ENCODE results near the gene MTRFR.
"Not testable (repeated sequence)": the region's sequence is repeated elsewhere in the genome, so short reads cannot be mapped to it uniquely, and the experiment has no call there.

The MTRFR gene

DNA sequence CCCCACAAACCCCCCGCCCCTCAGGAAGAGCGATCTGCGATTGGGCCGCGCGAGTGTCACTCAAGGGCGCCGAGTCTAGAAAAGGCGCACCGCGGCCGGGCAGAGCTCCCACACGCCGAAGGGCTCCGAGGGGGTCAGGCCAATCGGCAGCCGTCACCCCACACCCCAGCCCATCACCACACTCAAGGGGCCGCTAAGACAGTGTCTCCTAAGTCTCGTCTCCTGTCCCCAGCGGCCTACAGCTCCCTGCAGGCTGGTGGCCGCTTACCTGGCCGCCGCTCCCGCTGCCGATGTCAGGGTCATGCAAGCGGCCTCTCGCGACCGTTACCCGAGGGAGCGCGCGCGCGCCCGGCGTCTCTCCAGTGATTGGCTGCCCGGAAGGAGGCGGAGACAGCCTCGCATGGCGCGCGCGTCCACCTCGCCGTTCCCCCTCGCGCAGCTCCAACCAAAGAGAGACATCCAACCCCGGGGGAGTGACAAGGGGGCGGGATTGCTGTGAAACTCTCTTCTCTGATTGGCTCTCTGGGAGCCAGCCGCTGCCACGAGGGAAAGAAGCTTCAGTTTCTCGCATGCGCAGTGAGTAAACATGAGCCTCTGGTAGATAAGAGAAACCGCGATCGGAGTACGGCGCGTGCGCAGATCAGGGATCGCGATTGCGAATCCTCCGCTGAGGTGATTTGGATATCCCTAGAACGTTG lies at the start of gene MTRFR, which contains the start of gene MPHOSPH9:
Gene MTRFR (plus strand): TSS at position 630 of the 698 bp plus-strand sequence. CDS start 20,239 bp downstream, outside the sequence.
Gene MPHOSPH9 (minus strand): TSS at position 335 of the 698 bp plus-strand sequence. CDS start 2,777 bp downstream, outside the sequence.
- in situ Hi-C loops (cut with HindIII; ENCODE audit: low sequenced_read_pairs), result no loop called here

DNA sequence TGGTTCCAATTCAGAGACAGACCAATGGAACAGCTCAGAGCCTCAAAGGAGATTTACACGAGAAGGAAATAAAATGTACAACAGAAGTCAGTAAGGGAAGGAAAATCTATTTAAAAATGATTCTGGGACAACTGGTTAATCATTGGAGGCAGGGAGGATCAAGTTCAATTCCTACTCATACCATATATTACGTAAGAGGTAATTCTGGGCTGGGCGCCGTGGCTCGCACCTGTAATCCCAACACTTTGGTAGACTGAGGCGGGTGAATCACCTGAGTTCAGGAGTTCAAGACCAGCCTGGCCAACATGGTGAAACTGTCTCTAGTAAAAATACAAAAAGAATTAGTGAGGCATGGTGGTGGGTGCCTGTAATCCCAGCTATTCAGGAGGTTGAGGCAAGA lies 45.6 kb upstream of the MTRFR start:
- in situ Hi-C loops (cut with HindIII; ENCODE audit: low sequenced_read_pairs), result no loop called here

DNA sequence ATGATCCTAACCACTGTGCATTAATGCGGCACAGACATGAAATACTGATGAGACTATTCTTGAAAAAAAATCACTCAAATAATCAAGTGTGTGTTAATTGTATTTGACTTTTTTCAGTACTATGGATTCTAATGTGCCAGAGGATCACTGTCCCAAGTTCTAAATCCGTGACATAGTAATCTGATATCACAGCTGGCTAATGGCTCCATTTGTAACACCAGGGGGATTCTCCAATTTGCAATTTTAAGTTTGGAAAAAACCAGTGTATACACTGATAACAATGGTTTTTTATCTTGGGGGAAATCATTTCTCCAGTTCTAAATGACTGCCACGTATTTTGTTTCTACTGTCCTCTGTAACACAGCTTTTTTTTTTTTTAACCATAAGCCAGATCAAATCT lies 33.3 kb upstream of the MTRFR start:
- in situ Hi-C loops (cut with HindIII; ENCODE audit: low sequenced_read_pairs), result no loop called here

DNA sequence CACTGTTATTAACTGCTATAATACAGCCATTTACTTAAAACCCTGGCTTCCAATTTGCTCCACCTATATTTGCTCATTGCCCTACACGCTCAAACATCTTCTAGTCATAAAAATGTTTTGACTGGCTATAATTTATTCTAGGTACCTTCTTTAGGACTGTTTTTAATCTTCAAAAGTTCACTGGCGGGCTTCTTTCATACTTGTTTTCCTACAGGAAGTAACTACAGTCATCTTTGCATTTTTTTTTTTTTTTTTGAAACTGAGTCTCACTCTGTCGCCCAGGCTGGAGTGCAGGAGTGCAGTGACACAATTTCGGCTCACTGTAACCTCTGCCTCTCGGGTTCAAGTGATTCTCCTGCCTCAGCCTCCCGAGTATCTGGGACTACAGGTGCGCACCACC lies 32.8 kb upstream of the MTRFR start:
- in situ Hi-C loops (cut with HindIII; ENCODE audit: low sequenced_read_pairs), result no loop called here

DNA sequence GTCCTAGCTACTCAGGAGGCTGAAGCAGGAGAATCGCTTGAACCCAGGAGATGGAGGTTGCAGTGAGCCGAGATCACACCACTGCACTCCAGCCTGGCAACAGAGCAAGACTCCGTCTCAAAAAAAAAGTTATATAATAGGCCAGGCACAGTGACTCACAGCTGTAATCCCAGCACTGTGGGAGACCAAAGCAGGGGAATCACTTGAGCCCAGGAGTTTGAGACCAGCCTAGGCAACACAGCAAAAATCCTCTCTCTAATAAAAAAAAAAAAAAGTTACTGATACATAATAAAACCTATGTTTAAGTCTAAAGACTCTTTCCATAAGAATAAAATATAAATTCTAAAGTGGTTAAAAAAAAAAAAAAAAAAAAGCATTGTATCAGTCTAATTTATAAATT lies 26.4 kb upstream of the MTRFR start:
- in situ Hi-C loops (cut with HindIII; ENCODE audit: low sequenced_read_pairs), result not testable (repeated sequence)

DNA sequence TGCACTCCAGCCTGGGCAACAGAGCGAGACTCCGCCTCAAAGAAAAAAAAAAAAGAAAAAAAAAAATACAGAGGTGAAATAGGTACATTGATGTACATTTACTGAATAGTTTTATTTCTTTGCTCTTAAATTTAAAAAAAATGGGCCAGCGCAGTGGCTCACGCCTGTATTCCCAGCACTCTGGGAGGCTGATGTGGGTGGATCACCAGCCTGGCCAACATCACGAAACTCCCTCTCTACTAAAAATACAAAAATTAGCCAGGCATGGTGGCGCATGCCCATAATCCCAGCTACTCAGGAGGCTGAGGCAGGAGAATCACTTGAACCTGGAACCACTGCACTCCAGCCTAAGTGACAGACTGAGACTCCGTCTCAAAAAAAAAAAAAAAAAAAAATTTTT lies 25.4 kb upstream of the MTRFR start:
- in situ Hi-C loops (cut with HindIII; ENCODE audit: low sequenced_read_pairs), result not testable (repeated sequence)

DNA sequence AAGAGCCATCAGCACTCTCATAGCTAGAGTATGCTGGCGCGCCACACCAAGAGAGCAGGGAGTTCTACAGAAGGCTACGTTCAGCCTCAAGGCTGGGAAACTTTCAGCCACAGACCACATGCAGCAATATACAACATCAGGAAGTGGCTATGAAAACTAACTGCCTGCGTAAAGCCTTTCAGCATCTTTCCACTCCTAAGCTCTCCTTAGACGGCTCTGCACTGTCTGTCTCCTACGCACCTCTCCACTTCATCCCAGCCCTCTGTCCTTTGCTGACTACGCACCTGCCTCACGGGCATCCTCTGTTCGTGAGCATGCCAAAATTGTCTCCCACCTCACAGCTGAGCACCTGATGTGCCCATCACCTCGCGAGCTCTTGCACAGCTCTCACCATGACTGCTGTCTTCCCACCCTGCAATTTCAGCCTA lies 10.0 kb upstream of the MTRFR start:
- in situ Hi-C loops (cut with HindIII; ENCODE audit: low sequenced_read_pairs), result no loop called here

DNA sequence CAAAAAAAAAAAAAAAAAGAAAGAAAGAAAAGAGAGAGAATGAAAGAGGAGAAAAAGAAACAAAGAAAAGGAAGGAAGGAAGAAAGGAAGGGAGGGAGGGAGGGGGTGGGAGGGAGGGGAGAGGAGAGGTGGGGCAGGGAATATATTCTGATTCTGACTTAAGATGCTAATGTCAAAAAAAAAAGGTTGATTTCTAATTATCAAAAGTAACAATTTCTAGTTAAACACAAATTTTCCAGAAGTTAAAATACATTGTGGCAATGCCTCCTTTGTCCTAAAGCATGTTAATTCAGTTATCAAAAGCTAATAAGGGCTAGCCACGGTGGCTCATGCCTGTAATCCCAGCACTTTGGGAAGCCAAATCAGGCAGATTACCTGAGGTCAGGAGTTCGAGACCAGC lies 7.8 kb upstream of the MTRFR start:
- in situ Hi-C loops (cut with HindIII; ENCODE audit: low sequenced_read_pairs), result no loop called here

DNA sequence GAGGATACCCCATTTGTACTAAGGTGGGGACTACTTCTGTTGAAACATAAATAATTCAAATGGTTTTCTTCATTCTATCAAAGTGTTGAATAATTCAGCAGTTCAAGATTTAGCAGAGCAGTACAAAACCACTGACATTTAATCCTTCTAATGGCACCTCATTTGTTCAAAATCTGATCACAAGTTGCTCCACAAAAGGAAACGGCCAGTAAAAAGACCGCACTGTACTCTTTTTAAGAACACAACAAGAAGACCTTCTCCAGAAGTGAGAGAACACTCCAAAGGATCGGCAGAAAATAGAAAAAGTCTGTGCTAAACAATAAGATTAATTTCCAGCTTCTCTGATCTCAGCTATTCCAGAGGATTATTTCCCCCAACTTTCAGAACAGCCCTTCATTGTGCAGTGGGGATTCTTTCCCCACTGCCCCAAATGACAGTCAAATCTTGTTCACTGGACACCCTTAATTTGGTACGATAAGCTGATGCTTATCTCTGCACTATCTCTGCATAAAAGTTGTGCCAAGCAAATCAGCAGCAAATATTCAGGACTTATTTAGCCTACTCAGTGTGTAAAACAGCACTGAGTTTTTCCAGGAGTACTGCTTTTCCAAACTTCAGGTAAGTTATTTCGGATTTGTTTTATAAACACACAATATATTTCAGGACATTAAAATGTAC lies 5.5 kb upstream of the MTRFR start:
- in situ Hi-C loops (cut with HindIII; ENCODE audit: low sequenced_read_pairs), result no loop called here

DNA sequence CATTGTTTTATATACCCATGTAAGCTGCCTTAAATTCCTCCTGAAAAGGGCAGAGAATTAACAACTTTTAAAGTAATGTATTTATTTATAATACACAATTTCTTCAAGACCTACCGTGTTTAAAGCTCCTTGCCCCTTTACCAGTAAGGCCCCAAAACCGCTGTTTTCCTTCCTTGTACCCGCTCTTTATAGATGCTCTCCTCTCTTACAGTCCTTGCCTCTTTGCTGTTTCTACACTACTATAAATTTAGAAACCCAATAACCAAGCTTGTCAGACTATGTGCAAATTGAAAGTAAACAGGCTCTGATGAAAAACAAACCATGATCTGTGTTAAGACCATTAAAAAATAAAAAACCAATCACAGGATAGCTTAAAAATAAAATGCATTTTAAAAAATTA lies 4.2 kb upstream of the MTRFR start:
- in situ Hi-C loops (cut with HindIII; ENCODE audit: low sequenced_read_pairs), result no loop called here

DNA sequence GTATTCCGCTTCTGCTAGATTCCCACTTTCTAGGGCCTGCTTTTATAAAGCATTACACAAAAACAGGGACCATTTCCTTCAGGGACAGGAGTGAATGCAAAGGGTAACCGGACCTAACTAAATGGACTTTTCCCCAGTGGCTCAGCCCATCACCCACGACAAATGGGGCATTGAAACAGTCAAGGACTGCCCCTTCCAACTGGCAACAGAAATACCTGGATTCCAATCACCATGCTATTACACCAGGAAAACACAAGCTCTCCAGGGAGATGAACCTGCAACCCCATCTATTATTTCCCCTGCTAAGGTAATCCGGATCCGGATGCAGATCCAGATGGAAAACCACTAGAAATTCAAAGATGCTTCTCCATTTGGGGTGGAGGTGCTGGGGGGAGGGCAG lies 1.3 kb upstream of the MTRFR start:
- in situ Hi-C loops (cut with HindIII; ENCODE audit: low sequenced_read_pairs), result no loop called here

DNA sequence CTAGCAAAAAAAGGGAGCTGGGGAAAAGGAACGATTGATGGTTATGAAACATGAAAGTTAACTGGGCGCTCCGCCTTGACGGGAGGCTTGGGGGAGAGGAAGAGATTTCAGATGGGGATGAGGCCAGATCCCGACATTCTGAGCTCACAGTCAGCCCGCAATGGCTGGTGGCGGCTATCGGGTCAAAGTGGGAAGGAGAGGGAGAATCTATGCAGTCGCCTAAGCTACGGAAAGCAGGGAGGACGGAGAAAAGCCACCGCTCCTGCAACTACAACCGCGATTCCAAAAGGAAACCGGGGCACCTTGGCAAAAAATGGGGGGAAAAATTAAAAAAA lies 797 bp upstream of the MTRFR start:
- in situ Hi-C loops (cut with HindIII; ENCODE audit: low sequenced_read_pairs), result no loop called here

DNA sequence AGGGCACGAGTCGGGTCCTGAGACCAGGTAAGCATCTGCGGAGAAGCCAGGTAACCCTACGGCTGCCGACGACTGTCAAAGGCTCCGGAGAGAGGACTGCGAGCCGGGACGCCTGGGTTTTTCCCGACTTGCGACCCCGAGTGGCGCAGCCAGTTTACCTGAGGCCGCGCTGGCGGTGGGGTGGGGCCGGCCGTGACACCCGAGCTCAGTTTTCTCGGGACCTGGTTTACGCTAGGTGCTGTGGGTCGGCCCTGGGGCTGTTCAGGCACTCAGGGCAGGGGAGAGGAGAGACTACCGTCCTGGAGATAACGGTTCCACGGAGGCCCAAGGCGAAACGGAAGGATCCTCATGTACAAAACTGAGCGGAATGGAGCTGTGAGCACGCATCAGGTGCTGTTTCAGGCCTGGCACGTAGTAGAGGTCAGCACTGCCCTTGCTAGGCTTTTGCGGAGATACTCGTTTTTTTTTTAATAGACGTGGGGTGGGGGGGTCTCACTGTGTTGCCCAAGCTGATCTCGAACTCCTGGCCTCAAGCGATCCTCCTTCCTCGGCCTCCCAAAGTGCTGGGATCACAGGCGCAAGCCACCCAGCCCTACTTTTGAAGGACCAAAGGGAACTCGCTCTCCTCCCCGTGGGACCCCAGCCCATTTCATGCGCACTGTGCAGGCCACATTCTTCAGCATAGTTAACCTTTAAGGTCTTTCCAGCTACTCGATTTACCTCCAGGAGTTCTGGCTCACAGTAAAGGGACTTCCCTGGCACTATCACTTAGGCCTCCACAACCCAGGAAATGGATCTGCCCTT lies 471 bp downstream of the MTRFR start:
- in situ Hi-C loops (cut with HindIII; ENCODE audit: low sequenced_read_pairs), result no loop called here

DNA sequence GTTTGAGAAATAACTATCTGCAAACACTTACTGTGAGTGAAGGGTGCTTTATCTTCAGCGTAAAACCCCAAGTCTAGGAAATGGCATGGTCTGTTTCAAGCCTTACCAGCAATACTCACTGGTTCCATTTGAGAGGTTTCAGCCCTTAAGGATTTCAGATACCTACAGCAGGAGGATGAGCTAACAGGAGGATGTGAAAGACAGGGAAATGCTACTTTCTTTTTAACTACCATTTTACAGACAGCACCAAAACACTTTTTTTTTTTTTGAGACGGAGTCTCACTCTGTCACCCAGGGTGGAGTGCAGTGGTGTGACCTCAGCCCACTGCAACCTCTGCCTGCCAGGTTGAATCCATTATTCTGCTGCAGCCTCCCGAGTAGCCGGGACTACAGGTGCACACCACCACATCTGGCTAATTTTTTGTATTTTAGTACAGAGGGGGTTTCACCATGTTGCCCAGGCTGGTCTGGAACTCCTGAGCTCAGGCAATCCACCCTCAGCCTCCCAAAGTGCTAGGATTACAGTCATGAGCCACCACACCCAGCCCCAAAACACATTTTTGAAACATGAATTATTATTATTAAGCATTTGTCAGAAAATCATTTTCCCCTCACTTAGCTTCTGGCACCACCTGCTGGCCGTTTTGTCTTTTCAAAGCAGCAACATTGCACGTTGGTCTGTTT lies 4.6 kb downstream of the MTRFR start:
- in situ Hi-C loops (cut with HindIII; ENCODE audit: low sequenced_read_pairs), result no loop called here

DNA sequence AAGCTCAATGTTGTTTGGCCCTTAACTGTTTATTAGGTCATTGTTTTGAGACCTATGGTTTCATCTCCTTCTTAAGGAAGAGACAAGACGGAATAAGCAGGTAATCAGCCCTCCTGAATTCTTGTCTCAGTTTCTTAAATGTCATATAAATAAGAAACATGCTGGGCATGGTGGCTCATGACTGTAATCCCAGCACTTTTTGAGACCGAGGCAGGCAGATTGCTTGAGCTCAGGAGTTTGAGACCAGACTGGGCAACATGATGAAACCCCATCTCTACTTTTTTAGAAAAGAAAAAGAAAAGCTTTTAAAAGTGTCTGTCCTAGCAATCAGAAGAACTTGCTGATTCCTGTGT lies 5.1 kb downstream of the MTRFR start:
- in situ Hi-C loops (cut with HindIII; ENCODE audit: low sequenced_read_pairs), result no loop called here

DNA sequence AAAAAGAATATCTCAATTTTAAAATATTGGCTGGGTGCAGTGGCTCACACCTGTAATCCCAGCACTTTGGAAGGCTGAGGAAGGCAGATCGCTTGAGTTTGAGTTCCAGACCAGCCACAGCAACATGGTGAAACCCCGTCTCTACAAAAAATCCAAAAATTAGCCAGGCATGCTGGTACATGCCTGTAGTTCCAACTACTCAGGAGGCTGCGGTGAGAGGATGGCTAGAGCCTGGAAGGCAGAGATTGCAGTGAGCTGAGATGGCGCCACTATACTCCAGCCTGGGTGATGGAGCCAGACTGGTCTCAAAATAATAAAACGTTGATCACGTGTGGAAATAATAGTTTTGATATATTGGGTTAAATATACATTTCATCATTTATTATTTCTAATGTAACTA lies 5.7 kb downstream of the MTRFR start:
- in situ Hi-C loops (cut with HindIII; ENCODE audit: low sequenced_read_pairs), result no loop called here

DNA sequence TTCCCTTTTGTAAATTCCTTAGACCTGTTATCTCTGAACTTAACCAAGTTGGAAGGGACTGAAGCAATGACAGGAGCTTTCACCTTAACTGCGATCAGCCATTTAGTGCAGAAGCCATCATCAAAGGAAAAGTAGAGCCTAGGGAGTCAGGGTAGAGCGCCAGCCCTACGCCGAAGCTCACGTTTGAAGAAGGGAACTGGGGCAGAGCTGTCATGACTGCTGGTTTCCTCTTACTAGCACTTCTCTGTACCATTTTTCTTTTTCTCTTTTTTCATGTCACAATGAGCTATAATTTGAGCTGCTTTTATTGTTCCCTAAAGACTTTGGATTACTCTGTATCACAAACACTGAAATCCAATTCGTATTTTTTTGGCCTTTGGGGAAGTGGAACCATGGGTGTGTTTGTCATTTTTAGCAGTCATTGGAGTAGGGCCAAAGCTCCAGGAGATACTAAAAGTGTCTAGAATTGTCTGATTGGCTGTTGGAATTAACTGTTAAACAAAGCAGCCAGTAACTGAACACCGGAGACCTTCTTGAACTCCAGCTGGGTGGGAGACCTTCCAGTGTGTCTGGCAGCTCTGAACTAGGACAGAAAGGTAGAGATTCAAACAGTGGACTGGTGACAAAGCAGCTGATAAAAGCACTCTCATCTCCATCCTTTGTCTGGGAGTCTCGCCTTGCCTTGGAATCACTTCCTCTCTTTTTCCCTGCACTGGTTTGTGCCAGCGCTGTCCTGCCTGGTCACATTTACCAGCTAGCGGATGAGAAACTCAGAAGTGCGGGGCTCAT lies 9.1 kb downstream of the MTRFR start:
- in situ Hi-C loops (cut with HindIII; ENCODE audit: low sequenced_read_pairs), result no loop called here

DNA sequence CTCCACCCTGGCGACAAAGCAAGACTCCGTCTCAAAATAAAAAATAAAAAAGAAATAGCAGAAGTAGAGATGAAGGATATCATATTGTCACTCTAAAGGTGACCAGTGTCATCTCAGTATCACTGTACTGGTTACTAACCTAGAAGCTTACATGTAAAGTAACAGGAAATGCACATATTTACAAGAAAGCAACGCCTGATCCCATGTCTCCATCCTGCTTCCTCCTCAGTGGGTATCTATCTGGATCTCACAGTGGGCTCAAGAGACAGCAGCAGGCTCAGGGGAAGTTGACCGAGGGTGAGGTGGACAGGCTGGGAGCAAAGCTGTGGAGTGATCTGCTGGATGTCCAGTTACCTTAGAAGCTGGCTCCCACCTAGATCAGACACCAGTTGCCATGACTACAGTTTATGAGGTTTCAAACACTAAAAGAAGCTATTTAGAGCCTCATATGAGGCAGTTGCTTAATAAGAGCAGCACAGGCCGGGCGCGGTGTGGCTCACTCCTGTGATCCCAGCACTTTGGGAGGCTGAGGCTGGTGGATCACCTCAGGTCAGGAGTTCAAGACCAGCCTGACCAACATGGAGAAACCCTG lies 10.5 kb downstream of the MTRFR start:
- in situ Hi-C loops (cut with HindIII; ENCODE audit: low sequenced_read_pairs), result no loop called here

DNA sequence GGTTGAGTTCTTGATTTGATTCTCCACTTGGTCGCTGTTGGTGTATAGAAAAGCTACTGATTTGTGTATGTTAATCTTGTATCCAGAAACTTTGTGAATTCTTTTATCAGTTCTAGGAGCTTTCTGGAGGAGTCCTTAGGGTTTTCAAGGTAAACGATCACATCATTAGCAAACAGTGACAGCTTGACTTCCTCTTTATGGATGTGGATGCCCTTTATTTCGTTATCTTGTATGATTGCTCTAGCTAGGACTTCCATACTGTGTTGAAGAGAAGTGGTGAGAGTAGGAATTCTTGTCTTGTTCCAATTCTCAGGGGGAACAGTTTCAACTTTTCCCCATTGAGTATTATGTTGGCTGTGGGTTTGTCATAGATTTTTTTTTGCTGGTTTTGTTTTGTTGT lies 12.4 kb downstream of the MTRFR start:
- in situ Hi-C loops (cut with HindIII; ENCODE audit: low sequenced_read_pairs), result no loop called here

DNA sequence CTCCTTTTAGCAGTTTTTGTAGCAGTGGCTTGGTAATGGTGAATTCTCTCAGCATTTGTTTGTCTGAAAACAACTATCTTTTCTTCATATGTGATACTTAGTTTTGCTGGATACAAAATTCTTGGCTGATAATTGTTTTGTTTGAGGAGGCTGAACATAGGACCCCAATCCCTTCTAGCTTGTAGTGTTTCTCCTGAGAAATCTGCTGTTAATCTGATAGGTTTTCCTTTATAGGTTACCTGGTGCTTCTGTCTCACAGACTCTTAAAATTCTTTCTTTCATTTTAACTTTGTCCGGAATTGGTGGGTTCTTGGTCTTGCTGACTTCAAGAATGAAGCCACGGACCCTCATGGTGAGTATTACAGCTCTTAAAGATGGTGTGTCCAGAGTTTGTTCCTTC lies 14.9 kb downstream of the MTRFR start:
- in situ Hi-C loops (cut with HindIII; ENCODE audit: low sequenced_read_pairs), result not testable (repeated sequence)
